Measurements from ENCODE around the gene PAFAH1B1.

- TF ChIP-seq CTCF (IDR thresholded peaks at IDR 0.05) (no peak), POLR2A (IDR thresholded peaks at IDR 0.05) (no peak)
These were observed 98.7 kb downstream of the PAFAH1B1 start for GRCh38 chr17:2691965-2692780.

Data from heart left ventricle (tissue), 13 donors.